Measurements from ENCODE around the gene BACH2. TPM values are rescaled to one million over a fixed set of nuclear protein-coding genes. Genes with fewer than 3 reads are reported as not detected.

Gene BACH2
- total RNA-seq, 2 donors from 2014 or later = 5.2 to 5.7 TPM

- WGBS = 86% methylated on average over 2 of the region's 2 CpGs
- intact Hi-C loops (cut with DNase I) = no loop called here
- Histone ChIP-seq H3K4me1 (replicated peaks) (no peaks in the 10 kb centered on the region), H3K4me3 (no peak overlapping the region), H3K36me3 (no peaks in the 10 kb centered on the region), H3K27ac (no peak overlapping the region), H3K27me3 (replicated peaks; ENCODE audit: insufficient read depth) (no peaks in the 10 kb centered on the region), H3K9me3 (no peaks in the 10 kb centered on the region)
- no peak for TF ChIP-seq CTCF (IDR thresholded peaks at IDR 0.05)
- no peak for TF ChIP-seq POLR2AphosphoS5 (IDR thresholded peaks at IDR 0.05)
- TF ChIP-seq POLR2A (IDR thresholded peaks at IDR 0.05) = no peak
- no peak for DNase-seq (ENCODE audit: low spot score)
Measured at GRCh38 chr6:90231308-90231707, 65.3 kb downstream of the BACH2 start.

- no peaks in the 10 kb centered on the region for H3K36me3 ChIP-seq
- no peaks in the 10 kb centered on the region for H3K27me3 ChIP-seq (replicated peaks; ENCODE audit: insufficient read depth)
- H3K4me3 ChIP-seq = no peak overlapping the region
- no peak for DNase-seq (ENCODE audit: low spot score)
- WGBS = 61% methylated on average over 3 of the region's 3 CpGs
- H3K9me3 ChIP-seq = no peaks in the 10 kb centered on the region
- no peaks in the 10 kb centered on the region for H3K4me1 ChIP-seq (replicated peaks)
- TF ChIP-seq POLR2A (IDR thresholded peaks at IDR 0.05) (no peak), CTCF (IDR thresholded peaks at IDR 0.05) (no peak), POLR2AphosphoS5 (IDR thresholded peaks at IDR 0.05) (no peak)
- intact Hi-C loops (cut with DNase I) = no loop called here
- H3K27ac ChIP-seq = no peak overlapping the region
Measured at GRCh38 chr6:90230548-90231215, 66.0 kb downstream of the BACH2 start.

- Histone ChIP-seq H3K36me3 (no peaks in the 10 kb centered on the region), H3K9me3 (no peaks in the 10 kb centered on the region), H3K27ac (no peak overlapping the region), H3K4me3 (no peak overlapping the region), H3K27me3 (replicated peaks; ENCODE audit: insufficient read depth) (no peaks in the 10 kb centered on the region), H3K4me1 (replicated peaks) (no peaks in the 10 kb centered on the region)
- 76% methylated on average over 10 of the region's 10 CpGs for WGBS
- intact Hi-C loops (cut with DNase I) = no loop called here
- TF ChIP-seq POLR2AphosphoS5 (IDR thresholded peaks at IDR 0.05) (no peak), POLR2A (IDR thresholded peaks at IDR 0.05) (no peak), CTCF (IDR thresholded peaks at IDR 0.05) (no peak)
- DNase-seq (ENCODE audit: low spot score) = no peak
Measured at GRCh38 chr6:90229331-90230010, 67.2 kb downstream of the BACH2 start.

- TF ChIP-seq POLR2A (IDR thresholded peaks at IDR 0.05) (no peak), POLR2AphosphoS5 (IDR thresholded peaks at IDR 0.05) (no peak), CTCF (IDR thresholded peaks at IDR 0.05) (no peak)
- Histone ChIP-seq H3K36me3 (no peaks in the 10 kb centered on the region), H3K27ac (no peak overlapping the region), H3K4me3 (no peak overlapping the region), H3K4me1 (replicated peaks) (no peaks in the 10 kb centered on the region), H3K9me3 (no peaks in the 10 kb centered on the region), H3K27me3 (replicated peaks; ENCODE audit: insufficient read depth) (no peaks in the 10 kb centered on the region)
- intact Hi-C loops (cut with DNase I) = no loop called here
- DNase-seq (ENCODE audit: low spot score) = no peak
Measured at GRCh38 chr6:90227673-90228072, 69.0 kb downstream of the BACH2 start.

GRCh38 chr6:90227213-90227612 lies 69.4 kb downstream of the BACH2 start:
- WGBS = 64% methylated on average over 6 of the region's 6 CpGs
- Histone ChIP-seq H3K4me3 (no peak overlapping the region), H3K9me3 (no peaks in the 10 kb centered on the region), H3K36me3 (no peaks in the 10 kb centered on the region), H3K27me3 (replicated peaks; ENCODE audit: insufficient read depth) (no peaks in the 10 kb centered on the region), H3K27ac (no peak overlapping the region), H3K4me1 (replicated peaks) (no peaks in the 10 kb centered on the region)
- TF ChIP-seq POLR2AphosphoS5 (IDR thresholded peaks at IDR 0.05) (no peak), POLR2A (IDR thresholded peaks at IDR 0.05) (no peak), CTCF (IDR thresholded peaks at IDR 0.05) (no peak)
- DNase-seq (ENCODE audit: low spot score) = no peak
- intact Hi-C loops (cut with DNase I) = no loop called here
